Tibial nerve (tissue), 3 donors: ENCODE measurements around the gene TFRC.

Experiments
- POLR2A ChIP-seq, 2 donors: fragments of 450-650 bp; IDR thresholded peaks; one replicate each; pipeline ENCODE4 v1.6.1; 2017; ENCODE audit warnings: antibody characterized with exemption in 2 of 2, mild to moderate bottlenecking in 2 of 2, moderate library complexity in 2 of 2
- TF ChIP-seq, protein P1 (sequence below), 5 experiments: fragments of 200-600 bp in 3 of 5; fragments of 450-650 bp in 2 of 5; sonication (generic) in 3 of 5; IDR thresholded peaks; one replicate each; pipeline ENCODE4 v1.5.1; 2016 to 2019; ENCODE audit warnings: antibody characterized with exemption in 5 of 5, mild to moderate bottlenecking in 3 of 5, moderate library complexity in 2 of 5

DNA sequence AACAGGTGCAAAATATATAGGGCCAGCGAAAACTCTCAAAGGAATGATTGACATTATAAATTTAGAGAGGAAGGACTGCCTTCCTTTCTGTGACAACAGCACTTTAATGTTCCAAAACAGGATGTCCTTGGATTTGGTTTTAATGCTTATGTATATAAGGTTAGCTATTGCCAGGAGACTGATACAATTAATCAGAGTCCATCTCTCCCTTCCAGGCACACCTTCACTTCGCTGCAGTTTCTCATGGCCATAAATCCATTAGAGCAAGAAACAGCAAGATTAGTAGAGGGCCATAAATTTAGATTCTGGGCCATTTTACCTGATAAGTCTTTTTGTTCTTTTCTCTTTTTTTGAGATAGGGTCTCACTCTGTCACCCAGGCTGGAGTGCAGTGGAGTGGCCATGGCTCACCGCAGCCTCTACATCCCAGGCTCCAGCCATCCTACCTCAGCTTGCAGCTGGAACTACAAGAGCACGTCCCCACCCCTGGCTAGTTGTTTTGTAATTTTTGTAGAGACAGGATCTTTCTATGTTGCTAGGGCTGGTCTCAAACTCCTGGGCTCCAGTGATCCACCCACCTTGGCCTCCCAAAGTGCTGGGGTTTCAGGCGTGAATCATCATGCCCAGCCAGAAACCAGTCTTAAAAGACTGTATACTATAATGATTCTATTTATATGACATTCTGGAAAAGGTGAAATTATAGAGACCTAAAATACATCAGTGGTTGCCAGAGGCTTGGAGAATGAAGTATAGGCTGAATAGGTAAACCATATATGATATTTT, 15.7 kb upstream of the TFRC start:
- TF ChIP-seq POLR2A (IDR thresholded peaks at IDR 0.05): no peak
- TF ChIP-seq, protein P1, sequence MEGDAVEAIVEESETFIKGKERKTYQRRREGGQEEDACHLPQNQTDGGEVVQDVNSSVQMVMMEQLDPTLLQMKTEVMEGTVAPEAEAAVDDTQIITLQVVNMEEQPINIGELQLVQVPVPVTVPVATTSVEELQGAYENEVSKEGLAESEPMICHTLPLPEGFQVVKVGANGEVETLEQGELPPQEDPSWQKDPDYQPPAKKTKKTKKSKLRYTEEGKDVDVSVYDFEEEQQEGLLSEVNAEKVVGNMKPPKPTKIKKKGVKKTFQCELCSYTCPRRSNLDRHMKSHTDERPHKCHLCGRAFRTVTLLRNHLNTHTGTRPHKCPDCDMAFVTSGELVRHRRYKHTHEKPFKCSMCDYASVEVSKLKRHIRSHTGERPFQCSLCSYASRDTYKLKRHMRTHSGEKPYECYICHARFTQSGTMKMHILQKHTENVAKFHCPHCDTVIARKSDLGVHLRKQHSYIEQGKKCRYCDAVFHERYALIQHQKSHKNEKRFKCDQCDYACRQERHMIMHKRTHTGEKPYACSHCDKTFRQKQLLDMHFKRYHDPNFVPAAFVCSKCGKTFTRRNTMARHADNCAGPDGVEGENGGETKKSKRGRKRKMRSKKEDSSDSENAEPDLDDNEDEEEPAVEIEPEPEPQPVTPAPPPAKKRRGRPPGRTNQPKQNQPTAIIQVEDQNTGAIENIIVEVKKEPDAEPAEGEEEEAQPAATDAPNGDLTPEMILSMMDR (IDR thresholded peaks at IDR 0.05): no peak
